IPS DF 6.9 (cell line): Measurements from ENCODE around the gene CDK17.
"Not testable (repeated sequence)": the region's sequence is repeated elsewhere in the genome, so short reads cannot be mapped to it uniquely, and the experiment has no call there.

Source experiments
- DNase-seq: peaks from one replicate; pipeline ENCODE4 v3.0.0-alpha.2; 2013; ENCODE audit warnings: low read depth, low spot score
- H3K27ac ChIP-seq: one replicate; pipeline ENCODE4 v1.5.1; 2013; ENCODE audit warnings: low read length, control low read depth
- H3K27me3 ChIP-seq: 2 replicates; pipeline ENCODE4 v1.6.1; 2013; ENCODE audit warnings: mild to moderate bottlenecking, low read length; ENCODE audit not compliant: control insufficient read depth, insufficient read depth
- H3K36me3 ChIP-seq: 2 replicates; pipeline ENCODE4 v1.6.1; 2013; ENCODE audit warnings: low read length; ENCODE audit not compliant: control insufficient read depth, insufficient read depth
- H3K4me1 ChIP-seq: 2 replicates; pipeline ENCODE4 v1.6.1; 2013; ENCODE audit warnings: low read length; ENCODE audit not compliant: control insufficient read depth, insufficient read depth
- H3K4me3 ChIP-seq: 2 replicates; pipeline ENCODE4 v1.5.1; 2013; ENCODE audit warnings: mild to moderate bottlenecking, low read length
- H3K9me3 ChIP-seq: 2 replicates; pipeline ENCODE4 v1.6.1; 2013; ENCODE audit warnings: low read length, inconsistent platforms; ENCODE audit not compliant: control insufficient read depth, insufficient read depth
- WGBS: extraction: QIAGEN DNeasy Blood & Tissue Kit; methylation state at CpG from one replicate; pipeline ENCODE4 v1.1.7; 2013; ENCODE audit warnings: mixed read lengths, missing lambda C conversion rate; ENCODE audit not compliant: insufficient read length, insufficient coverage; 5-methylcytosine and 5-hydroxymethylcytosine counted together

Gene CDK17

DNA sequence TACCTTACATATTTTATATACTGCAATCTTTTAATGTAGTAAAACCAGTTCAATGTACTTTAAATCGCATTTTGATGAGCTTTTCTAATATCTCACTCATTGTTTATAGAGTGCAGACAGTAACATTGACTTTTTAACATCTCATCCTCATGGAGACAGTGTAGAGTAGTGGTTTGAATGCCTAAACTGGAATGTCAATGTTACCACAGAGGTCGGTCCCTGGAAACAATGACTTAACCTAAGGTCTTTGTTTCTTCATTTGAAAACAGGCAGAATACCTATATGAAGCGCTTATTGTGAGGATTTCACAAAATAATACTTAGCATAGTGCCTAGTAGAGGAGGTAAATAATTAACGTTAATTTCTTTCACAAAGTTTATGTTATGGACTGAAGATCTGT is 5.0 kb downstream of the CDK17 start:
- H3K36me3 ChIP-seq: no peaks in the 10 kb centered on the region
- H3K4me3 ChIP-seq: no peak overlapping the region
- no peak for DNase-seq
- no CpG with 5 or more reads among the region's 4 CpGs for WGBS
- H3K27ac ChIP-seq: no peak overlapping the region
- no peaks in the 10 kb centered on the region for H3K27me3 ChIP-seq
- no peaks in the 10 kb centered on the region for H3K9me3 ChIP-seq
- H3K4me1 ChIP-seq: peaks cover 2% of the 10 kb centered on the region; the same call in 1 of the 2 replicates

DNA sequence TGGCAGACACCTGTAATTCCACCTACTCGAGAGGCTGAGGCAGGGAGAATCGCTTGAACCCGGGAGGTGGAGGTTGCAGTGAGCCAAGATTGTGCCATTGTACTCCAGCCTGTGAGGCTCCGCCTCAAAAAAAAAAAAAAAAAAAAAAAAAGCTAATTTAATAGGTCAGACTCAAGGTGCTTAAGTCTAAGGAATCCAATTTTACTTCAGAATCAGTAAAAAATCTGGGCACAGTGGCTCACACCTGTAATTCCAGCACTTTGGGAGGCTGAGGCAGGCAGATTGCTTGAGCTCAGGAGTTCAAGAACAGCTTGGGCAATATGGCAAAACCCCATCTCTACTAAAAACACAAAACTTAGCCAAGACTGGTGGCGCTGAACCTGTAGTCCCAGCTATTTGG is 7.0 kb downstream of the CDK17 start:
- H3K9me3 ChIP-seq, DNase-seq, H3K36me3 ChIP-seq, H3K4me1 ChIP-seq, H3K4me3 ChIP-seq, H3K27ac ChIP-seq, H3K27me3 ChIP-seq: not testable (repeated sequence)
- WGBS: no CpG with 5 or more reads among the region's 5 CpGs

DNA sequence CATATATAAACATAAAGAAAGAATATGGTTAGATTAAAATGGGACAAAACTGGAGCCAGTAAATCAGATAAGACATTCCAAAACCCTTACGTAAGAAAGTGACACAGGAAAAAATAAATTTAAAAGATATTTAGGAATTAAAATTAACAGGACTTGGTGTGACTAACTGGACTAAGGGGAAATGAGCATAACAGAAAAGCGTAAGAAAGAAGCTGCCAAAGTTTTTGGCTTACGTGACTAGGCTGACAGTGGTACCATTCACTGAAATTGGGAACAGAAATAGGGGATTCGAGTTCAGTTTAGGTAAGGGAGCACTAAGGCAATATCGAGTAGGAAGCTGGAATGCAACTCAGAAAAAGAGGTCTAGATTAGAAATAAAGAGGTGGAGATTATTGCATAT is 7.8 kb downstream of the CDK17 start:
- no CpG with 5 or more reads among the region's 5 CpGs for WGBS
- Histone ChIP-seq H3K4me3 (no peak overlapping the region), H3K36me3 (no peaks in the 10 kb centered on the region), H3K9me3 (no peaks in the 10 kb centered on the region), H3K4me1 (0 out of 2 replicates have a peak, but pooled peaks cover 2% of the 10 kb centered on the region), H3K27ac (no peak overlapping the region), H3K27me3 (no peaks in the 10 kb centered on the region)
- no peak for DNase-seq

DNA sequence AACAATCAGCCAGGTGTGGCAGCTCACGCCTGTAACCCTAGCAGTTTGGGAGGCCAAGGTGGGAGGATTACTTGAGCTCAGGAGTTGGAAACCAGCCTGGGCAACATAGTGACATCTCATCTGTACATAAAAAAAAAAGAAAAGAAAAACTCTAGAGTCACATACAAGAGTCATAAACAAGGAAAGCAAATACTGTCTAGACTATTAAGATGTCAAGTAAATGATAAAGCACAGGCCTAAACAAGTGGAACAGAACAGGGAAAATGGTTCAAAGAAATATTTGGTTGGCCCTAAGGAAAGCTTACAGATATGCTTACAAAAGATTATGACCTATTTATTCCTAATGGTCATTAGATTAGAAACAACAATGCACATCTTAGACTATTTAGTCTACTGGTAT is 12.3 kb downstream of the CDK17 start:
- no peak overlapping the region for H3K4me3 ChIP-seq
- DNase-seq: no peak
- WGBS: no CpG with 5 or more reads among the region's 1 CpG
- no peaks in the 10 kb centered on the region for H3K4me1 ChIP-seq
- H3K36me3 ChIP-seq: no peaks in the 10 kb centered on the region
- H3K27me3 ChIP-seq: no peaks in the 10 kb centered on the region
- no peaks in the 10 kb centered on the region for H3K9me3 ChIP-seq
- H3K27ac ChIP-seq: no peak overlapping the region

DNA sequence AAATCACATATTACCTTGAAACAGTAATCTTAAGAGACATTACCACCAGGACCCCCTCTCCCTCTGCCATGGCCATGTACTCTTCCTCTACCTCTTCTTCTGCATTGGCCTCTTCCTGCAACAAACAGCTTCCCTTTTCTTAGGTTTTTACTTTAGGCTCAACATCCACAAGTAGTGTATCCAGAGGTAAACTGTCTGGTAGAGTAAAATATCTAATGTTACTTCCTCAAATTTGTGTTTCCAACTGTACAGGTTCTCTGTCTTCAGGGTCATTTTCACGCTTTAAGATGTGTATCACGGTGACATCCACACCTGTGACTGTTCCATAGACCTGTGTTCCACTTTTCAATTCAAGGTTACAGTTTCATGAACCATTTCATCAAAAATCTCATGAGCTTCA is 13.4 kb downstream of the CDK17 start:
- no peak for DNase-seq
- H3K27me3 ChIP-seq: no peaks in the 10 kb centered on the region
- no peak overlapping the region for H3K27ac ChIP-seq
- WGBS: no CpG with 5 or more reads among the region's 2 CpGs
- H3K36me3 ChIP-seq: no peaks in the 10 kb centered on the region
- H3K9me3 ChIP-seq: no peaks in the 10 kb centered on the region
- H3K4me1 ChIP-seq: no peaks in the 10 kb centered on the region
- H3K4me3 ChIP-seq: no peak overlapping the region

DNA sequence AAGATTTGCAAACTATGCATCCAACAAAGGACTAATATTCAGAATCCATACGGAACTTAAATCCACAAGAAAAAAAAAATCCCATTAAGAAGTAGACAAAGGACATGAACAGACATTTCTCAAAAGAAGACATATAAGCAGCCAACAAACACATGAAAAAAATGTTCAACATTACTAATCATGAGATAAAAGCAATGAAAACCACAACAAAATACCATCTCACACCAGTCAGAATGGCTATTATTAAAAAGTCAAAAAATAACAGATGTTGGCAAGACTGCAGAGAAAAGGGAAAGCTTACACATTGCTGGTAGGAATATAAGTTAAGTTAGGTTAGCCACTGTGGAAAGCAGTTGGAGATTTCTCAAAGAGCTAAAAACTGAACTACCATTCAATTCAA is 16.2 kb downstream of the CDK17 start:
- no peak for DNase-seq
- Histone ChIP-seq H3K4me1 (no peaks in the 10 kb centered on the region), H3K27me3 (no peaks in the 10 kb centered on the region), H3K27ac (no peak overlapping the region), H3K9me3 (no peaks in the 10 kb centered on the region), H3K36me3 (no peaks in the 10 kb centered on the region), H3K4me3 (no peak overlapping the region)
- WGBS: no CpG with 5 or more reads among the region's 1 CpG

DNA sequence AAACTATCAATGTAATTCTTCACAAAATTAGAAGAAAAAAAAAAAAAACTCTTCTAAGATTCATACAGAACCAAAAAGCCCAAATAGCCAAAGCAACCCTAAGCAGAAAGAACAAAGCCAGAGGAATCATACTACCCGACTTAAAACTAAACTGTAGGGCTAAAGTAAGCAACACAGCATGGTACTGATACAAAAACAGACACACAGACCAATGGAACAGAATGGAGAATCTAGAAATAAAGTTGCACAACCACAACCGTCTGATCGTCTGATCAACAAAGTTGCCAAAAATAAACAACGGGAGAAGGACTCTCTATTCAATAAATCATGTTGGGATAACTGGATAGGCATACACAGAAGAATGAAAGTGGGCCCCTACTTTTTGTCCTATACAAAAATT is 16.9 kb downstream of the CDK17 start:
- no peaks in the 10 kb centered on the region for H3K4me1 ChIP-seq
- DNase-seq: no peak
- no CpG with 5 or more reads among the region's 4 CpGs for WGBS
- H3K4me3 ChIP-seq: no peak overlapping the region
- H3K27ac ChIP-seq: no peak overlapping the region
- no peaks in the 10 kb centered on the region for H3K36me3 ChIP-seq
- H3K9me3 ChIP-seq: no peaks in the 10 kb centered on the region; the same call in 1 of the 2 replicates
- H3K27me3 ChIP-seq: no peaks in the 10 kb centered on the region

DNA sequence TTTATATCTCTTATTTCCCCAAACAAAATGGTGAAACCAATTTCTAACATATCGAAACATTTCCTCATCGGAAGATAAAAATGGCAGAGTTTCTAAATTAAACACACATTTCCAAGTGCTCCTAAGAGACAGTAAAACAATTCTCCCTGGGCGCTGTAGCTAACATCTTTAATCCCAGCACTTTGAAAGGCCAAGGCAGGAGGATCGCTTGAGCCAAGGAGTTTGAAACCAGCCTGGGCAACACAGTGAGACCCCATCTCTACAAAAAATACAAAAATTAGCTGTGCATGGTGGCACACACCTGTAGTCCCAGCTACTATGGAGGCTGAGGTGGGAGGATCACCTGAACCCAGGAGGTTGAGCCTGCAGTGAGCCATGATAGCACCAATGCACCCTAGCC is 20.5 kb downstream of the CDK17 start:
- not testable (repeated sequence) for DNase-seq, H3K9me3 ChIP-seq, H3K4me1 ChIP-seq, H3K27ac ChIP-seq, H3K27me3 ChIP-seq, H3K36me3 ChIP-seq, H3K4me3 ChIP-seq
- 100% methylated on average over 2 of the region's 4 CpGs for WGBS

DNA sequence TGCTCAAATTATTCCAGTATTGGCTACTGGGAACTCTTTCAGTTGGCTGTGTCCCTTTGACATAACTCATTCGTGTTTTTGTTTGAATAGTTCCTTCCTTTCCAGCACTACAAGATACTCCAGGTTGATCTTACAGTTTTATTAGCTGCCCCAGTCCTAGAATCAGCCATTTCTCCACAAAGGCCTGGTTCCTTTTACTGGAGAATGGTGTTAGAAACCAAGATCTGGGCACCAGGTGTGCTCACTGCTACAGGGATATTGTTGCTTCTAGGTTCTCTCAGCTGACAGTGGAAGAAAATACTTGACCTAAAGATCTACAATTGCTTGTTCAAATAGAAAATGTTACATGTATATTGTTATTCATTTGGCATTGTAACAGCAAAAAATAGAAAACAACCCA is 21.9 kb downstream of the CDK17 start:
- Histone ChIP-seq H3K4me1 (no peaks in the 10 kb centered on the region), H3K27me3 (no peaks in the 10 kb centered on the region), H3K27ac (no peak overlapping the region), H3K4me3 (no peak overlapping the region), H3K36me3 (no peaks in the 10 kb centered on the region), H3K9me3 (no peaks in the 10 kb centered on the region; the same call in 1 of the 2 replicates)
- no CpG with 5 or more reads among the region's 1 CpG for WGBS
- no peak for DNase-seq

DNA sequence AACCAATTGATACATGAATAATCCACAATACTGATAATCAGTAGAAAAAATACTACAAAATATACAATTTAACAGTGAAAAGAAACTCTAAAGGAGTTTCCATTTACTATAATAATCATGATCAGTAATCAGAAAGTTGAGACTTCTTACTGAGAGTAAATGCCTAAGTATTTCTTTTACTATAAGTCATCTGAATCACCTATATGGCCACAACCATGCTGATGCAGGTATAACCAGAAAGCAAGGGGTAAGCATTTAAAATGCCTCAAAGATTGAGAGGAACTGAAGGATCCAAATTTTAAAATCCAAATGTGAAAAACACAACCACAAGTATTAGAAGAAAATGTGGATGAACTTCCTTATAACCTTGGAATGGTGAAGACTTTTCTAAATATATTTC is 23.4 kb downstream of the CDK17 start:
- Histone ChIP-seq H3K27ac (no peak overlapping the region), H3K4me3 (no peak overlapping the region)
- DNase-seq: no peak

DNA sequence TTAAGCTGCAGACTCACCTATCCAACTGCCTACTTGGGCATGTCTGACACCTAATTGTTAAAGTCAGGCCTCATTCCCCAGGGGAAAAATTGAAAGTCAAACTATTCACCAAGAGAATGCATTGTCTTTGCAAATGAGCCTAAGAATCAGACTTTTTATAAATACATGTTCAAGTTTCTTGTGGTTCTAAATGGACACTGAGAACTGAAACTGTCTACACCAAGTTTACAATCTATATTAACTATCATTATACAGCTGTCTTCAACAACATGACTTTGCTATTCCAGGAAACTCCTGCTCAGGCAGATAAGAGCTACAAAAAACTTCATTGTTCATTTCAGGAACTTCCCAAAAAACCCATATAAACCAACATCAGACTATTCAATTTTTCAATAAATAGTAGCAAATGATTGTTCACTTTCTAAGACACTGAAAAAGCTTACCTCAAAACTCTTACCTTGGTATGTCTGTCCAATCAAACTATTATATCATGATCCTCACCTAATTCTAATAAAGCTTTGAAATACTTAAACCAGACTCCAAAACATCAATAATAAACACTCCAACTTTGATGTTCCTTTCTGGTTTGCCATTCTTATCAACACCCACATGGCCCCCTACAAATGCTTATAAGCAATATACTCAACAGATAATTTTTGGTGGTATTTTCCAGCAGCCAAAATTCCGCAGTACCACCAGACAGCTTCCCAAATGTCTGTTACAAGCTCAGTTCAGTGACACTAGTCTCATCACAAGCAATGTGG is 24.2 kb downstream of the CDK17 start:
- Histone ChIP-seq H3K27me3 (no peaks in the 10 kb centered on the region), H3K27ac (no peak overlapping the region), H3K36me3 (no peaks in the 10 kb centered on the region), H3K4me3 (no peak overlapping the region), H3K9me3 (no peaks in the 10 kb centered on the region; the same call in 1 of the 2 replicates), H3K4me1 (no peaks in the 10 kb centered on the region)
- no peak for DNase-seq
- WGBS: no CpG with 5 or more reads among the region's 1 CpG

More for the DNA sequence above, 23.4 kb downstream of the CDK17 start:
- no peaks in the 10 kb centered on the region for H3K27me3 ChIP-seq
- H3K9me3 ChIP-seq: no peaks in the 10 kb centered on the region; the same call in 1 of the 2 replicates
- no peaks in the 10 kb centered on the region for H3K4me1 ChIP-seq
- H3K36me3 ChIP-seq: no peaks in the 10 kb centered on the region
